IPS-18c (cell line): ENCODE measurements around the gene HOXA7.

Experiments
- H3K4me3 ChIP-seq: 2 replicates; pipeline ENCODE4 v1.7.0; 2013; ENCODE audit warnings: low read depth, mild to moderate bottlenecking, low read length, moderate library complexity; ENCODE audit not compliant: insufficient read depth
- H3K9me3 ChIP-seq: one replicate; pipeline ENCODE4 v1.6.1; 2013; ENCODE audit warnings: mild to moderate bottlenecking, low read length, moderate library complexity; ENCODE audit not compliant: control insufficient read depth, insufficient read depth

HOXA7 gene

DNA sequence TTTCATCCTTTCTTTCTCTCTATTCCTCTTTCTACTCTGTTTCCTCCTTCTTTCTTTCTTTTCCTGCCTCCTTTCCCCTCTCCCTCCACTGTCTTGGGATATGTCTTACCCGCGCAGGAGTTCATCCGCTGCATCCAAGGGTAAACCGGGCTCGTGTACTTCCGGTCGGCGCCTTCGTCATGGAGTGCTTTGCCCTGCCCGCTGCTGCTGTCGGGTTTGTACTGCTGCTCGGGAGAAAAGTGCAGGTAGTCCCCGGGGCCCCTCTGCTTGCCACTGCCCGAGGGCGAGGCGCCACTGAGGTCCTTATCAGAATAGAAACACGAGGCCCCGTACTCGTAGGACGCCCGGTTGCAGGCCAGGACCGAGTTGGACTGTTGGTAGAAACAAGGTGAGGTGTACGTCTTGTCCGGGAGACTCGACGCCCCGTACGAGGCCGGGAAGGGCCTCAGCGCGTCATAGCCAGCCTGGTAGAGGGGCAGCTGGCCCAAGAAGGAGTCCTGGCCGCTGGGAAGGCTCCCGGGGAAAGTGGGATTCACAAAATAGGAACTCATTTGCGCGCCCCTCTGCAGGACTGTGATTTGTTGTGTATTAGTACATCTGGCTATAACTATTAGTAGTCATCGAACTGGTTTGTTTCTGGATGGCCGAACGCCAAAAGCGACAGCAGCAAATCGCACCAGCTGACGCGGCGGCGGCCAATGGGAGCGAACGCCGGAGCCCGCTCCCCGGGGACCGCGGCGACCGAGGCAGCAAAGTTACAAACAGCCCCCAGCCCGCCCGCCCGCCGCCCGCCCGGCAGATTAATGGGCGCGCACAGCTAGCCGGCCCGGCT, 9.1 kb downstream of the HOXA7 start, which contains the start of gene HOXA6:
HOXA6 (minus strand) TSS at position 576 of the 832 bp plus-strand sequence; CDS start at position 551, 25 bp downstream.
- H3K9me3 ChIP-seq: peaks cover 7% of the 10 kb centered on the region
- H3K4me3 ChIP-seq: no peak within 1 kb of the TSS

DNA sequence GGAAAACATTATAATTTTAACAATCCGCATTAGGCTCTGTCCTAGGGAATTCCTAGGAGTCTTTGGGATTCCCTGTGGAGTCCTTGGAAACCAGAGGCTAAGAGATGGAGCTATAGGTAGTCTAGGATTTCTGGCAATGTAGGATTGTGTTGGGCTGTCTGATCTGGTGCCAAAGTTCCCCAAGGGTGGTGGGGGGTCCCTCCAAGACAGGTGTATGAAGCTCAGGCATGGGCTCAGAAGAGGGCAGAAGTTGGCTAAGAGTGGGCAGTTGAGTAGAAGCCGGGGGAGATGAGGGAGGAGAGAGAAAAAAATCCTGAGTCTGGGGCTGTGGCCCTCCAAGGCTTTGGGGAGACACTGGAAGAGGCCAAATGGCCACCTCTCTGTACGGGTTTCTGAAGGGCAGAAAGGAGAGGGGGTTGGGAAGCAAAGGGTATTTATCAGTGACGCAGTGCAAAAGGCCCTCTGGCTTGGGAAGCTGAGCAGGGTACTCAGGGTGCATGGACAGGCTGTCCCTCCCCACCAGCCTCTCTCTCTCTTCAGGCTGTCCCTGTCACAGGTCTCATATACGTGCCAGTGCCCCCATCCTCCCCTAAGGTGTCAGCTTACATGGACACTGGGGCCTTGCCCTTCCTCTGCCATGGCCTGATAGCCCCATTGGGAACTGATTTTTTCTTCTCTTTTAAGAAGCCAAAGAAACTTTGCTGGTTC, 9.8 kb downstream of the HOXA7 start:
- H3K4me3 ChIP-seq: no peak overlapping the region
- peaks cover 7% of the 10 kb centered on the region for H3K9me3 ChIP-seq

DNA sequence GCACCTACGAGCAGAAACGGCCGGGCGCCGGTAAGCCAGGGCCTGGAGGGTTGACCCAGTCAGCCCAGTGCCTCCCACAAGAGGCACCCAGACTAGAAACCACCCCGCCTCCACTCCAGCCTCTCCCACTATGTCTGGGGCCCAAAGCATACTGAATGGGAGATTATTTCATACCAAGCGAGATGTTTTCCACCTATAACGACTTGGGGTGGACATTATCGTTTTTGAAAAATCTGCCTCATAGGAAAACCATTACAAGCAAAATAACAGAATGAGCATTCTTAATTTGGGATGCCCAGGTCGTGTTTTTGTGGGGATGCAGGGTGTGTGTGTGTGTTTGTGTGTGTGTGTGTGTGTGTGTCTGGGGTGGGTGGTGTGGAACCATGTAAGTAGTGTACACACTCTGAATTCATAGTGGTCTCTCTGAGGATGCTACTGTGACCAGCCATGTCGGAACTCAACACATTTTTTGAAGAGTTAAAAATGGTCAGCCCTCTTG, 10.5 kb downstream of the HOXA7 start:
- no peak overlapping the region for H3K4me3 ChIP-seq
- peaks cover 7% of the 10 kb centered on the region for H3K9me3 ChIP-seq

DNA sequence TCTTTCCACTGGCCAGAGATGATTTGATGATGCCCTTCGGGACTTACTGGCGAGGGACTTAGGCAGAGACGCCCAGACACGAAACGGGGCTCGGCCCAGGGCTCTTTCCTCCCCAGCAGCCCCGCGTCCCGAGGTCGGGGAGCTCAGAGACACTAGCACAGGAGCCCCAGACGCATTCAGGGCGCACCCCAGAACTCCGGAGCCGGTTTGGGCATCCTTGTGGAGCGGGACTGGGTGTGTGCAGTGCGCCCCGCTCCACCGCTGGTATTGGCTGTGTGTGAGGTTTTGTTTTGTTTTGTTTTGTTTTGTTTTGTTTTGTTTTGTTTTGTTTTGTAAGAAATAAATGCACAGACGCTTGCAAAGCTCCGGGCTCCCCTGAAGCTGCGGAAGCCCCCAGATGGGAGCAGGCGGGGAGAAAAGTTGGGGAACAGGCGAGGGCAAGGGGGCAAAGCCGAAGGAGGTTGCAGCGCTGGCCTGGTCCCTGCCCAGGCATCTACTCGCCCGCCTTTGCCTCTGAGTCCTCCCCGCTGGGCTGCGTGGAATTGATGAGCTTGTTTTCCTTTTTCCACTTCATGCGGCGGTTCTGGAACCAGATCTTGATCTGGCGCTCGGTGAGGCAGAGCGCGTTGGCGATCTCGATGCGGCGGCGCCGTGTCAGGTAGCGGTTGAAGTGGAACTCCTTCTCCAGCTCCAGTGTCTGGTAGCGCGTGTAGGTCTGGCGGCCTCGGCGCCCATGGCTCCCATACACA, 11.1 kb downstream of the HOXA7 start:
- no peak overlapping the region for H3K4me3 ChIP-seq

DNA sequence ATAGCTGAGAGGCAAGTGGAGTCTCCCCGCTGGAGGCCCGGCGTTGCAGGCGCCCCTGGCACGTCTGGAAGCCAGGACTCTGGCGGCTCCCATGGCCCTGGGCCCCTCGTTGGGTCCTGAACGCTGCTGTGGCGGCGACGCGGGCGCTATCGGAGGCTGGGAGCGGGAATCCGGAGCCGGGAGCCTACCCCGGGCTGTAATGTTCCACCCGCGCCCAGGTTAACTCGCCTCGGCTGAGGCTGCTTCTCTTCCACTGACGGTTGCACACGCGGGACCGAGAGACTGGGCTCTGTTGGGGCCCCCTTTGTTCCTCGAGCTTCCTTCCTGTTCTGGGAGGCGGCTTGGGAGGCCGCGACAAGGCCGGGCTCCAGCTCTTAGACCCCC, 11.7 kb downstream of the HOXA7 start:
- peaks cover 7% of the 10 kb centered on the region for H3K9me3 ChIP-seq

More for the DNA sequence above, 11.1 kb downstream of the HOXA7 start:
- peaks cover 7% of the 10 kb centered on the region for H3K9me3 ChIP-seq

DNA sequence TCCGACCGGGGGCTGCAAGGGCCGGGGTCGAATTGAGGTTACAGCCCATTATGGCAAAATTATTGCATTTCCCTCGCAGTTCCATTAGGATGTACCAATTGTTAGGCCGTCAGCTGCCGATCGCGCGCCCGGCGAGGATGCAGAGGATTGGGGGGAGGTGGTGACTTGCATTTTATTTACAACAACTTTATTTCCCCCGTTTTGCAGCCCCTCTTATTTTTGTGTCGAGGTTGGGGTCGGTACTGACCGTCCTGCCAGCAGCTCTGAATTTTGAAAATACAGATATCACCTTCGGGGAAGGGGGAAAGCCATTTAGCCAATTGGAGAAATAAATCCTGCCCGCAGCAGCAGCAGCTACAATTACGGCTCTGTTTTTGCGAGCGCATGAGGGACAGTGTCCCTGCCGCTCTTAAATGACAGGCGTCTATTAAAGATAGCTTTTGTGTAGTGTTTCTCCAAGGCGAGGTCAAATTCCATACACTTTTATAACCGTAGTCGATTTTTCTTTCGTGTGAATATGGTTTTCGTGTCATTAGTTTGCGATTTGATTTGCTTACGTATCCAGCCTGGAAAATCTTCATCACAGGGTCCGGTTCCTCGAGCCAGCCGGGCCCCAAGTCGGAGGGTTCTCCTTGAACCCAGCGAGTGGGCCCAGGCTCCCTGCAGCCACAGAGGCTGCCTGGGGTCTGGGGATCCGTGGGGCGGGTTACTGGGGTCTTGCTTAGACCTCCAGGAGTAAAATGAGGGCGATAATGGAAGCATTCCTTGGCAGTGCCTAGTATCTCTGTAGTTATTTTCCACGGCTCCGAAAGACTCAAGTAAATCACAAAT, 12.3 kb downstream of the HOXA7 start:
- Histone ChIP-seq H3K9me3 (peaks cover 7% of the 10 kb centered on the region), H3K4me3 (no peak overlapping the region)

More for the DNA sequence above, 11.7 kb downstream of the HOXA7 start:
- H3K4me3 ChIP-seq: no peak overlapping the region

DNA sequence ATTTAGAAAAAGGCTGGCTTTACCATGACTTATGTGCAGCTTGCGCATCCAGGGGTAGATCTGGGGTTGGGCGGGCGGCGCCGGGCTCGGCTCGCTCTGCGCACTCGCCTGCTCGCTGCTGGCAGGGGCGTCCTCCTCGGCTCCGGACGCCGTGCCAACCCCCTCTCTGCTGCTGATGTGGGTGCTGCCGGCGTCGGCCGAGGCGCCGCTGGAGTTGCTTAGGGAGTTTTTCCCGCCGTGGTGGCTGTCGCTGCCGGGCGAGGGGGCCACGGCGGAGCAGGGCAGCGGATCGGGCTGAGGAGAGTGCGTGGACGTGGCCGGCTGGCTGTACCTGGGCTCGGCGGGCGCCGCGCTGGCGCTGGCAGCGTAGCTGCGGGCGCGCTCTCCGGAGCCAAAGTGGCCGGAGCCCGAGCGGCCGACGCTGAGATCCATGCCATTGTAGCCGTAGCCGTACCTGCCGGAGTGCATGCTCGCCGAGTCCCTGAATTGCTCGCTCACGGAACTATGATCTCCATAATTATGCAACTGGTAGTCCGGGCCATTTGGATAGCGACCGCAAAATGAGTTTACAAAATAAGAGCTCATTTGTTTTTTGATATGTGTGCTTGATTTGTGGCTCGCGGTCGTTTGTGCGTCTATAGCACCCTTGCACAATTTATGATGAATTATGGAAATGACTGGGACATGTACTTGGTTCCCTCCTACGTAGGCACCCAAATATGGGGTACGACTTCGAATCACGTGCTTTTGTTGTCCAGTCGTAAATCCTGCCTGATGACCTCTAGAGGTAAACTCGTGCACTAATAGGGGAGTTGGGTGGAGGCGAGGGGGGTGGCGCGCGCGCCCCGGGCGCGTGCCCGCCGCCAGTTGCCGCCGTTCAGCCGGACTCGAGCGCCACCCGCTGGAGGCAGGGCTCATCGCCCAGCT, 13.2 kb downstream of the HOXA7 start, which contains the start of gene HOXA5:
HOXA5 (minus strand) TSS at position 659 of the 927 bp plus-strand sequence; CDS start at position 585, 74 bp downstream.
- Histone ChIP-seq H3K9me3 (peaks cover 7% of the 10 kb centered on the region), H3K4me3 (peak within 1 kb of the TSS; percentile 51)

DNA sequence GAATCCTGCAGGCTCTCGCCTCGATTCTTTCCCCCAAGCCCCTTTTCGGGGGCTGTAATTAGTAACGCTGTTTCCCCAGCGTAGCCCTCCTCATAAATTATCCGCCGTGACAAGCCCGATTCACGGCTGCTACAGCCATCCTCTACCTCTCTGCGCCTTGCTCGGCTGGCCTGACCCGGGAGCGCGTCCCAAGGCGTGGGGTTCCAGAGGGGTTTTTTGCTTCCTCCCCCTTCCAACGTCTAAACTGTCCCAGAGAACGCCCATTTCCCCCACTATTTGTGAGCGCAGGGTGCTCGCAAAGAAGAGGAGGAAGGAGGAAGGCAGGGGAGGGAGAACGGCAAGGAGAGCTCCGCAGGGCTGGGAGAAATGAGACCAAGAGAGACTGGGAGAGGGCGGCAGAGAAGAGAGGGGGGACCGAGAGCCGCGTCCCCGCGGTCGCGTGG, 13.9 kb downstream of the HOXA7 start:
- H3K4me3 ChIP-seq: peak overlapping the region; percentile 51
- peaks cover 7% of the 10 kb centered on the region for H3K9me3 ChIP-seq

DNA sequence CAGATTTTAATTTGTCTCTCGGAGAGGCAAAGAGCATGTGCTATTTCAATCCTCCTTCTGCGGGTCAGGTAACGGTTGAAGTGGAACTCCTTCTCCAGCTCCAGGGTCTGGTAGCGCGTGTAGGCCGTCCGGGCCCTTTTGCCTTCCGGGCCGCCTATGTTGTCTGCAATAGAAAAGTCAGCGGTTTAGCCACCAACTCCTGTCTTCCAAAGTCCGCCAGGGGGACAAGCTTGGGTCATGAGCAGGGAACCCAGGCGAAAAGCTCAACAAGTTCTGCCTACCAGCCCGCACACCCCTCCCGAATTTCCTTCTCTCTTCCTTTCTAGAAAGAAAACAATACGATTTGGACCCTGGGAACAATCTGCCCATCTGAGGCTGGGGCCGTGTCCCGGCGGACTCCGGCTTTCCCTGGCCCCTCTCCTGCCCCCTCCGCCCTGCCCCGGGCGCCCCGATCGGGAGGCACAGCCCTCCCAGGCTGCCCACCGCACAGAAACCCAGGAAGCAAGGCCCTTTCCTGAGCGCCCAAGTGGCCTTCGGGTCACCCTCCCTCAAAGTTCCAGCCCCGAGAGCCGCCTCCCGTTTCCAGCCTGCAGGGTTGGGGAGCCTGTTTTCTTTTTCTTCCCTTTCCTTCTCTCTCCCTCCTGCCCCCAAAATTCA, 14.4 kb downstream of the HOXA7 start:
- peaks cover 6% of the 10 kb centered on the region for H3K9me3 ChIP-seq
- no peak overlapping the region for H3K4me3 ChIP-seq

DNA sequence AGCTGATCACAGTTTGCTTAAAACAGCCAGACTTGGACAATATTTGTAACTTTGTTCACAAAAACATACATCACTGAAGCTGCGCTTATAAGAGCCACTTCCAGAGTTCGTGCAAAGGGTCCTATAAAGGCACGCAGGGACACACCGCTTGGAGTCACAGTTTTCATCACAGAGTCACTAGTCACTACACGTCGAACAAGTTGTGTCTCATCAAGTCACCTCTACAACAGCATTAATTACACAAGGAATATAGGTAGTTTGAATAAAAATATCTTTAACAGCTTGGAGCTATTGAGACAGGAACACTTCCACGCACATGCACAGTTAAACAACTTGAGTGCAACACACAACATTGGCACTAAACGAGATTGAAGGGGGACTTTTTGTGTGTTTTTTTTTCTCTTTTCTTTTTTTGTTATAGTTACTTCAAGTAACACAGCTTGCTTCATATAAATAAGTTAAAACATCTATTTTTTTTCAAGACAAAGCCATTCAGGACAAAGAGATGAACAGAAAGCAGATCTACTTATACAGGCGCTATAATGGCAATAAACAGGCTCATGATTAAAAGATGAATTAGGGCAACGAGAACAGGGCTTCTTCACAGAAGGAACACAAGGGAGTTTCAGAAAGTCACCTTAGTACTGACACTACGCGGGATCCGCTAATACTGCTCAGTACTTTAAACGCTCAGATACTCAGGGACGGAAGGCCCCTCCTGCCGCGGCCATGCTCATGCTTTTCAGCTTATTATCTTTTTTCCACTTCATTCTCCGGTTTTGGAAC, 15.1 kb downstream of the HOXA7 start:
- peaks cover 5% of the 10 kb centered on the region for H3K9me3 ChIP-seq
- no peak overlapping the region for H3K4me3 ChIP-seq

DNA sequence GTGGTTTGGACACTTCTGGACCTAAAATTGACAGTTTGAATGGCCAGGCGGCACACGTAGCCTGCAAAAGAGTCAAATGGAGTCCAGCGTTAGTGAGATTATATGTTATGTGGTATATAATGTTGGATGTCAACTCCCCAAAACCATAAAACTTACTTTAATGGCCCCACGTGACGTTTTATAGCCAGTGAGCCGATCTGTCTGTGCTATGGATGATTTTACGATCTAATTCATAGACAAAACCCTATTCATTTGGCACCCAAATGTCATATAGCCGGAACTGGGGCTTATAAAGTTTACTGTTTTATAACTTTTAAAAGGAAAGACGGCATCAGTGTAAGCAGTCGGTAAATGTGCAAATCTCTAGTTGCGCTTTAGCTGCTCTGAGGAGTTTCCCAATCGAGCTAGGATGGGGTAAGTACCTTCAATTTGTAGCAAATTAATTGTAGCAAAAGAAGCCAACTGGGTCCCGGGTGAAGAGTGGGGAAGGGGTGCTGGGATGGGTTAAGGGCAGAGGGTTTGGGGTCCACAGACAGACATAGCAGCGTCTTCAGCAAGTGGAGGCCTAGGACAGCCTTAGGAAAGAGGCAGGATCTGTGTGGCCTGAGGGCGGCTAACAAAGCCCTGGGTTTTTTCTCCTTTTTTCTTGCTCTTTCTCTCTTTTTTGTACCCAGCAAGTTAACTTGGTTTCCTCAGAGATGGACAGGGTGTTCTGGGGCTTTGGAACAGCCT, 16.2 kb downstream of the HOXA7 start:
- no peak overlapping the region for H3K4me3 ChIP-seq
- H3K9me3 ChIP-seq: peaks cover 5% of the 10 kb centered on the region

DNA sequence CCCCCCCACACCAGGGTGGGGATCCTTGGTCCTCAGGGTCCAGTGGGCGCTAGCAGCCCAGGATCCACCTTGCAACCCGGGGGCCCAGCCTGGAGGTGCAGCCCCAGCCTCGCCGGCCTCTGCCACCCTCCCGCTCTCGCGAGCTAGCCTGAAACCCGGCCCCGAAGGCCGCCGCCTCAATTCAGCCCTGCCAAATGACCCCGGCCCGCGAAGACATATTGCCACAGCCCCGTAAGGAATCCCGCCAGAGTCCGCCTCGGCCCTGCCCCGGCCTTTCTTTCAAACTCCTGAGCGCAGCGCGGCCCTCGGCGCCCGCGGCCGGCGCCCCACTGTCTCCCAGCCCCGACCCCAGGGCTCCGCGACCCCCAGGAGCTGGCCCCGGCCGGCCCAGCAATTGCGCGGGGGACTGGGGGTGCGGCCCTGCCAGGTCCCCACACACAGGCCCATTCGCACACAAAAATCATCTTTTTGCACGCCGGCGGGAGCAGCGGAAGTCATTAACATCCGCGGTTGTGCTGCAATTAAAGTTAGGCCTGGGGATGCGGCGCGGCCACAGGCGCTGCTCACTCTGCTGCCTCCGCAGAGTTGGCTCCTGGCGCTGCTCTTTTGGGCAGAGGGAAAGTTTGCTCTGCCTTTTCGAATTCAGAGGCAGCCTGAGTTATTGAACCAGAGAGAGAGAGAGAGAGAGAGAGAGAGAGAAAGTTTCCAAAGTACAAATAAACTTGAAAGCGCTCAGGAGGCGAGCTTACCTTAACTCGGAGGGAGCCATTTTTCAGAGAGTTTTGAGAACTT, 16.9 kb downstream of the HOXA7 start:
- Histone ChIP-seq H3K4me3 (no peak overlapping the region), H3K9me3 (peaks cover 5% of the 10 kb centered on the region)

DNA sequence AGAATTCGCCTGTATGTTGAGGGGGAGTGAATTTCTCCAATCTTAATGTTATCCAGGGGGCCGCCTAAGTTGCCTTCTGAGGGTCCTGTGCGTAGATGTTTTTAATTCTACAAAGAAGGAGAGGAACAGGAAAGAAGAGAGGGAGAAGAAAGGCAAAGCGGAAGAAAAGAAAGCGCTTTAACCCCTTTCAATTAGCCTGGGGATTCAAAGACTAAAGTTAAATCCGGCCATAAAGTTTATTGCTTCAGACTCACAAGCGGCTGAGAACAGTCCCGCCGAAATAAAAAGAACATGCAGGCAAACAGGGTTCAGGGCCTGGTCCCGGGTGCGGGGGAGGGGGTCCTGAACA, 17.5 kb downstream of the HOXA7 start:
- Histone ChIP-seq H3K9me3 (peaks cover 5% of the 10 kb centered on the region), H3K4me3 (no peak overlapping the region)
